K562 (cell line): ENCODE measurements around the gene CLCN6. TPM values are rescaled to one million over a fixed set of nuclear protein-coding genes. Genes with fewer than 3 reads are reported as not detected.

Experiments
- CBFB ChIP-seq: sonication (generic); formaldehyde crosslinking; IDR thresholded peaks from 2 replicates; pipeline ENCODE4 v1.4.0; 2020; ENCODE audit warnings: mild to moderate bottlenecking, missing genetic modification reagents
- EHMT2 ChIP-seq: fragments of 450-650 bp; IDR thresholded peaks from 2 replicates; pipeline ENCODE4 v1.6.1; 2018; ENCODE audit warnings: antibody characterized with exemption
- JUNB ChIP-seq: fragments of 450-650 bp; formaldehyde crosslinking; conservative IDR thresholded peaks from 2 replicates; pipeline ENCODE4 v1.4.0; 2020; ENCODE audit warnings: mild to moderate bottlenecking
- JUND ChIP-seq, 2 experiments: IDR thresholded peaks; 2 replicates in 1 of 2; 3 replicates in 1 of 2; pipeline ENCODE4 v1.6.1; 2011; ENCODE audit warnings: borderline replicate concordance in 2 of 2, low read depth in 2 of 2, low read length in 2 of 2, improper control_type of control experiment in 1 of 2, missing biosample characterization in 1 of 2, missing genetic modification characterization in 1 of 2, missing genetic modification reagents in 1 of 2
- MTA2 ChIP-seq: fragments of 450-650 bp; IDR thresholded peaks from 2 replicates; pipeline ENCODE4 v1.6.1; 2016; ENCODE audit warnings: low read depth
- NCOA1 ChIP-seq: fragments of 450-650 bp; IDR thresholded peaks from 2 replicates; pipeline ENCODE4 v1.6.1; 2016; ENCODE audit warnings: low read depth
- SNRNP70 ChIP-seq: fragments of 200-400 bp; formaldehyde crosslinking; optimal IDR thresholded peaks from 2 replicates; pipeline ENCODE3; 2017; ENCODE audit warnings: low read depth, low read length
- SRSF7 ChIP-seq: fragments of 200-400 bp; formaldehyde crosslinking; optimal IDR thresholded peaks from 2 replicates; pipeline ENCODE3; 2017; ENCODE audit warnings: mild to moderate bottlenecking, low read depth, low read length
- ZBTB11 ChIP-seq, 3 experiments: fragments of 200-800 bp in 1 of 3; fragments of 250-450 bp in 1 of 3; fragments of 450-650 bp in 1 of 3; sonication (Bioruptor Pico) in 1 of 3; sonication (Bioruptor generic) in 1 of 3; formaldehyde crosslinking in 1 of 3; IDR thresholded peaks; 2 replicates each; pipeline versions ENCODE4 v1.6.1 to v1.8.0; 2016 to 2022; ENCODE audit warnings: mild to moderate bottlenecking in 2 of 3, missing genetic modification characterization in 2 of 3, missing compliant biosample characterization in 1 of 3, moderate library complexity in 1 of 3
- ZBTB40 ChIP-seq, 2 experiments: fragments of 450-650 bp in 1 of 2; sonication (generic) in 1 of 2; formaldehyde crosslinking in 1 of 2; IDR thresholded peaks; 2 replicates each; pipeline versions ENCODE4 v1.7.1 to v1.9.0; 2016 to 2022; ENCODE audit warnings: inconsistent platforms in 1 of 2, mild to moderate bottlenecking in 1 of 2, missing genetic modification reagents in 1 of 2
- ZNF165 ChIP-seq: fragments of 250-450 bp; sonication (Bioruptor Pico); IDR thresholded peaks from 2 replicates; pipeline ENCODE4 v1.4.0; 2020; ENCODE audit warnings: borderline replicate concordance
- ZNF197 ChIP-seq: fragments of 200-800 bp; sonication (Bioruptor generic); IDR thresholded peaks from 2 replicates; pipeline ENCODE4 v1.6.1; 2016; ENCODE audit warnings: low read depth, missing genetic modification characterization, missing compliant biosample characterization
- polyA plus RNA-seq, 8 experiments: library from polyadenylated mRNA; depleted of rRNA in 4 of 8; stranded (reverse) in 5 of 8; unstranded in 3 of 8; fragments of >200 nt; fragmentation: Nextera tagmentation in 2 of 8; fragmentation: Illumina TruSeq in 1 of 8; extraction: Ambion mirVana in 2 of 8; extraction: Trizol in 1 of 8; gene quantifications; 2 replicates each; pipeline versions ENCODE4 v1.2.1 to v1.2.3, GENCODE V29; 2011 to 2014; ENCODE audit warnings: inconsistent platforms in 1 of 8, missing spikeins in 1 of 8
- total RNA-seq, 7 experiments: library from RNA; depleted of rRNA in 6 of 7; stranded (reverse); fragments of >200 nt in 6 of 7; fragmentation: Illumina TruSeq in 2 of 7; extraction: Trizol in 2 of 7; gene quantifications; 2 replicates each; pipeline versions ENCODE4 v1.2.1 to v1.2.3, GENCODE V29; 2011 to 2021; ENCODE audit warnings: low replicate concordance in 1 of 7

CLCN6 gene
- total and polyA plus RNA-seq, 9 of the 15 experiments (the other 6 are each of a cell fraction or from before 2014, with no cell fraction given) = 2.0 to 21.8 (median 13.6) TPM

GRCh38 chr1:11841245-11842153, 35.5 kb downstream of the CLCN6 start (continued):
- 0 out of 2 replicates have a peak, but pooled peaks have one; percentile 13 for TF ChIP-seq ZBTB40 (IDR thresholded peaks at IDR 0.05)
- TF ChIP-seq ZBTB40 (CRISPR knock-in tag; IDR thresholded peaks at IDR 0.05) = no peak
- no peak for TF ChIP-seq SRSF7
- no peak for TF ChIP-seq MTA2
- peak; percentile 54; the same call in 1 of the 2 replicates for TF ChIP-seq CBFB
- 0 out of 2 replicates have a peak, but pooled peaks have one; percentile 58 for TF ChIP-seq ZNF197
- peak; percentile 78 for TF ChIP-seq JUND (IDR thresholded peaks at IDR 0.05; ENCODE audit: borderline replicate concordance, low read depth, low read length)
- peak; percentile 84 for TF ChIP-seq JUND (tag; IDR thresholded peaks at IDR 0.05; ENCODE audit: borderline replicate concordance, low read depth, low read length)
- 0 out of 2 replicates have a peak, but pooled peaks have one; percentile 6 for TF ChIP-seq ZNF165 (CRISPR knock-in tag)
- no peak for TF ChIP-seq SNRNP70
- TF ChIP-seq EHMT2 = no peak
- peak in 1 of 3 experiments; percentile 59; a peak in 2 of 6 replicates for TF ChIP-seq ZBTB11 (CRISPR knock-in tag; IDR thresholded peaks at IDR 0.05)
- TF ChIP-seq JUNB (CRISPR knock-in tag) = peak; percentile 51; the same call in 1 of the 2 replicates
- TF ChIP-seq NCOA1 = no peak
